Measurements from ENCODE around the gene TNRC6B.
"Not testable (repeated sequence)": the region's sequence is repeated elsewhere in the genome, so short reads cannot be mapped to it uniquely, and the experiment has no call there.

TNRC6B gene

DNA sequence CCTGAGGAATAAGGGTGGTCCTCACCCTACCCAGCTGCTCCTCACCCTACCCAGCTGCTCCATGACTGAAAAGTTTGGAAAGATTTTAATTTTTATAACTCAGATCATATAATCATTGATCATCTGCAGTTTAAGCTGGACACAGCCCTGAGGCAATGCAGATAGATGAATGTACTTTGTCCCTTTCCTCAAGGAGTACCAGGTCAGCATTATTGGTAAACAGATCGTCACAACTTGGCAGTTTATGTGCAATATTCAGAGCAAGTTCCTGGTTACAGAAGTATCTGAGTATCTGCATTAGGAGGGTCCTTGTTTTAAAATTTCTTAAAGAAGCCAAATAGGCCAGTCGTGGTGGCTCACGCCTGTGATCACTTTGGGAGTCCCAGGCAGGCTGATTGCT, 3.6 kb downstream of the TNRC6B start:
- no peak for DNase-seq (ENCODE audit: low read depth in 2 of 2)

DNA sequence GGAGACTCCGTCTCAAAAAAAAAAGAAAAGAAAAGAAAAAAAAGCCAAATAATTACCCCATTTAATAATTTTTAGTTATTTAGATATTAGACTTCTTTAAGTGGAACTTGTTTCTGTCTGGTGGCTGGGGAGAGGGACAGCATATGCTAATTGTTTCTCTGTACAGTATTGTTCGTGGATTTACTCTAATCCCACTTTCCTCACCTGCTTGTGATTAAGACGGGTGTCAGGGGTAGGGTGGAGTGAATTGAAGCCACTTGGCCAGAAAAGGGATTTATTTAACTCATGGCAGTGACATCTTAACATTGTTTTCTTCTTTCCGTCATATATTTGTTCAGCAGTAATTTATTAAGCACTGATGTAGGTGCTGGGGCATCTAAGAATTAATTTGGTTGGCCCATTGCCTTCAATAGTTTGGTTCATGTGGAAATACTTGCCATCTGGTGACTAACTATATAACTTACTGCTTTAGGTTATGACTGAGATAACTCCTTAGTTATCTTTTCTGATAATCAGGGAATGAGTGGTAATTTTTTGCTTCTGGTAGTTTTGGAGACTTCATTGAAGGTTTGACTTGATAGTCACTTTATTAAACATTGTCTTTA, 4.6 kb downstream of the TNRC6B start:
- no peak for DNase-seq (ENCODE audit: low read depth in 2 of 2)

DNA sequence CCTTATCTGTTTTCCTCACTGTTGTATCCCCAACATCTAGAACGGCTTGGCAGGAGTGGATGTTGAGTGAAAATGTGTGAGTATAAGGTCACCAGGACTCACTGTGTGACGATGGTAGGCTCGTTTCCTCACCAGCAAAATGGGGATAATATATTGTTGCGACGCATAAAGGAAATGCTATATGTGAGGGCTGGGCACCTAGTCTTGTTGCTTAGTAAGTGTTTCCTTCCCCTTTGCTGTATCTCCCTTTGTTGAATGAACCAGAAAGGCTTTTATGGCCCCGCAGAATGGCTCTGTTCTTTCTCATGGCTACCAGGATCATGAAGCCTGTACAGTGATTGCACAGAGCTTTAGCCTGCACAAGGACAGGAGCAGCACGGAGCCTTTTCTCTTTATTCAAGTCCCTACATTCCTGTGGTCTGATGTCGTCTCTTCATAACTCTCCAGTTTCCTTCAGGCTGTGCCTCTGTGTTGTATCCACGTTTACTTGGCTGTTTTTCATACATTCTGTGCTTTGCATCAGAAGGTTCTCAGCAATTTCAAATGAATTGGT, 5.4 kb downstream of the TNRC6B start:
- no peak for DNase-seq (ENCODE audit: low read depth in 2 of 2)

DNA sequence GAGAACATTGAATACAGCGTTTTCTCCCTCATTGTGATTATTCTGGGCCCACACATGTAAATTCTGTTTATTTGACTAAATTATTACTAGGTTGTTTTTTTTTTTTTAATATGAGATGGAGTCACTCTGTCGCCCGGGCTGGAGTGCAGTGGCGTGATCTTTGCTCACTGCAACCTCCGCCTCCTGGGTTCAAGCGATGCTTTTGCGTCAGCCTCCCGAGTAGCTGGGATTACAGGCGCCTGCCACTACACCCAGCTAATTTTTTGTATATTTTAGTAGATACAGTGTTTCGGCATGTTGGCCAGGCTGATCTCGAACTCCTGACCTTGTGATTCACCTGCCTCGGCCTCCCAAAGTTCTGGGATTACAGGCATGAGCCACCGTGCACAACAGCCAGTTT, 5.9 kb downstream of the TNRC6B start:
- DNase-seq (ENCODE audit: low read depth in 2 of 2), result not testable (repeated sequence)

- no peak for DNase-seq (ENCODE audit: low read depth in 2 of 2)
Observed at GRCh38 chr22:40187389-40187788, 9.7 kb downstream of the TNRC6B start.

DNA sequence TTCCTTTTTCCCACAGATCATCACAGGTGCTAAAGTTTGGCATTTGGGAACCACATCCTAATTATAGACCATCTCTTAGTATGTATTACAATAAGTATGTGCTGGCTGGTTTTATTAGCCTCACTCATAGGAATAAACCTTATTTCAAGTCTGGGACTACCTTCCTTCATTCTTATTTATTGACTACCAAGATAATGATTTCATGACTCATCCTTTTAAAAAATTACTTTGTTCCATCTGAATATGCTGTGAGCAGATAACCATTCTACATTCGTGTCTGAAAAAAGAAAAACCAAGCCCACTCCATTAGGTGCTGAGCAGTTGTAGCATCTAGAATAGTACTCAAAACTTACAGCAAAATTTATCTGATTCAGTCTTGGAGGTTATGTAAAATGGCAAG, 12.3 kb downstream of the TNRC6B start:
- DNase-seq (ENCODE audit: low read depth in 2 of 2), result no peak

- DNase-seq (ENCODE audit: low read depth in 2 of 2), result no peak
Observed at GRCh38 chr22:40190501-40190900, 12.8 kb downstream of the TNRC6B start.

GRCh38 chr22:40193429-40194421, 16.0 kb downstream of the TNRC6B start:
- DNase-seq (ENCODE audit: low read depth in 2 of 2), result no peak

DNA sequence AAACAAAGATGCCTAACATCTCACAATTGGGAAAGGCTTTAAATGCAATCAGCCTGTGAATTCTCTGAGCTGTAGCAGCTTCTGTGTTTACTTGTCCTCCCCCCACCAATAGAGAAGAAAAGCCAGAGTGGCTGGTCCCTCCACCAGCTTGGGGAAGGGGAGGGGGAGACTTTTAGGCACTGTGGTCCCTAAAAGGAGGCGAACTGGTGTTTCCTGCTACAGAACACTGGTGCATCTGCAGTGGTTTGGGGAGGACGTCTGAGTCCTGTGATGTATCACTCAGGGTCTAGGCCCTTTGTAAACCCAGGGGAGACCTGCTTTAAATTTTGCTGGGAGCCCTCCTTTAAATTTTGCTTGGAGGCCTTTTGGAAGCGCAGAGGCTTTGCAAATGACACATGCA, 16.9 kb downstream of the TNRC6B start:
- no peak for DNase-seq (ENCODE audit: low read depth in 2 of 2)

DNA sequence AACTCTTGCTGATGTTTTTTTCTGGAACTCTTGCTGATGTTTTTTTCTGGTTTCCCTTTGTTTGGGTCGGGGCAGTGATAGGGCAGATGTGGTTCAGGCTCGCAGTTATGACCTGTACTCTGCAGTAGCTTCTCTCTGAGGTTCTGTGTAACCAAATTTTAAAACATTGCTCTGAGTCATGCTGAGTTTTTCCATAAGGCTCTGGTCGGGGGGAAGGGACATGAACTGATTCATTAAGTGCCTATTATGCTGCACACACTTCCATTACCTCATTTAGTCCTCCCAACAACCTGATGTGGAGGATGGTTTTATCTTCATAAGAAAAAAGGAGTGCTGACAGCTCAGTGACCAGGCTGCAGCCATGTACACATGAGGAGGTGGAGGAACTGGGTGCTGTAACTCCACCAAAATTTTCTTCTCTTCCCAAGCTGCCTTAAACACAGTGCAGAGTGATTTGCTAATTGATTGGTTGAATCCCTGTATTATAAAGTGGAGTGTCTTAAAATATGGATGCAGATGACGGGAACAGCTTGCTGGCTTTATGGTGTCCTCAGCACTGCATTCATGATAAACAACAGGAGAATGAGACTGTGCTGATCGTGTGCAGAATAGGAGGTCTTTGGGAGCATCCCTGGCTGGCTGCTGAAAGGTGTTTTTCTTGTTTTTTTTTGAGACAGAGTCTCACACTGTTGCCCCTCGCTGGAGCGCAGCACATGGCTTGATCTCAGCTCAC, 19.1 kb downstream of the TNRC6B start:
- DNase-seq (ENCODE audit: low read depth in 2 of 2), result no peak

DNA sequence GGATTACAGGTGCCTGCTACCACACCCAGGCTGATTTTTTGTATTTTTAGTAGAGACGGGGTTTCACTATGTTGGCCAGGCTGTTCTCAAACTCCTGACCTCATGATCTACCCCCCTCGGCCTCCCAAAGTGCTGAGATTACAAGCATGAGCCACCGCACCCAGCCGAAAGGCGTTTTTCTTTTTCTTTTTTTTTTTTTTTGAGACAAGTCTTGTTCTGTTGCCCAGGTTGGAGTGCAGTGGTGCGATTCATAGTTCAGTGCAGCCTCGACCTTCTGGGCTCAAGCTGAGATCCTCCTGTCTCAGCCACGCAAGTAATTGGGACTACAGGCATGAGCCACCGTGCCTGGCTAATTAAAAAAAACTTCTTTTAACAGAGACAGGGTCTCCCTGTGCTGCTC, 19.7 kb downstream of the TNRC6B start:
- DNase-seq (ENCODE audit: low read depth in 2 of 2), result not testable (repeated sequence)

- no peak for DNase-seq (ENCODE audit: low read depth in 2 of 2)
Observed at GRCh38 chr22:40198733-40199132, 21.0 kb downstream of the TNRC6B start.

DNA sequence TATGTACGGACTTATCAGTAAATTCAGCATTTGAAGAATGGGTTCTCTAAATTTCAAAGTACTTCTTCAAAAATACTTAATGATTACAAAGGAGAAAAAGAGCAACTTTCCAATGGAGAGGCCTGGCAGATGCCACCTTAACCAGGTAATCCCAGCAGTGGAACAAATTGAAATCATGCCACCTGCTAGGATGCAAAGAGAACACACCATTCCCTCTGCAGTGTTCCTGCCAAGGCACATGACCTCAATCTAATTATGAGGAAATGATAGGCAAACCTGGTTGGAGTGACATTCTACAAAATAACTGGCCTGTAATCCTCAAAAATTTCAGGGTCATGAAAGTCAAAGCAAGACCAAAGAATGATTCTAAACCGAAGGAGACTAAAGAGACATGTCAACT, 21.5 kb downstream of the TNRC6B start:
- no peak for DNase-seq (ENCODE audit: low read depth in 2 of 2)

DNA sequence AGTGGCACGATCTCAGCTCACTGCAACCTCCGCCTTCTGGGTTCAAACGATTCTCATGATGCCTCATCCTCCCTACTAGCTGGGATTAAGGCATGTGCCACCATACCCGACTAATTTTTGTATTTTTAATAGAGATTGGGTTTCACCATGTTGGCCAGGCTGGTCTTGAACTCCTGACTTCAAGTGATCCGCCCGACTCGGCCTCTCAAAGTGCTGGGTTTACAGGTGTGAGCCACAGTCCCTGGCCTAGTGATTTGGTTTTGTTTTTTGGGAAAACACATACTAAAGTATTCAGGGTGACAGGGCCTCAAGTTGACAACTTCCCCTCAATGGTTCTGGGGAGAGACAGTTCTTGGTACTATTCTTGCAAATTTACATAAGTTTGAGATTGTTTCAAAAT, 22.1 kb downstream of the TNRC6B start:
- DNase-seq (ENCODE audit: low read depth in 2 of 2), result no peak

DNA sequence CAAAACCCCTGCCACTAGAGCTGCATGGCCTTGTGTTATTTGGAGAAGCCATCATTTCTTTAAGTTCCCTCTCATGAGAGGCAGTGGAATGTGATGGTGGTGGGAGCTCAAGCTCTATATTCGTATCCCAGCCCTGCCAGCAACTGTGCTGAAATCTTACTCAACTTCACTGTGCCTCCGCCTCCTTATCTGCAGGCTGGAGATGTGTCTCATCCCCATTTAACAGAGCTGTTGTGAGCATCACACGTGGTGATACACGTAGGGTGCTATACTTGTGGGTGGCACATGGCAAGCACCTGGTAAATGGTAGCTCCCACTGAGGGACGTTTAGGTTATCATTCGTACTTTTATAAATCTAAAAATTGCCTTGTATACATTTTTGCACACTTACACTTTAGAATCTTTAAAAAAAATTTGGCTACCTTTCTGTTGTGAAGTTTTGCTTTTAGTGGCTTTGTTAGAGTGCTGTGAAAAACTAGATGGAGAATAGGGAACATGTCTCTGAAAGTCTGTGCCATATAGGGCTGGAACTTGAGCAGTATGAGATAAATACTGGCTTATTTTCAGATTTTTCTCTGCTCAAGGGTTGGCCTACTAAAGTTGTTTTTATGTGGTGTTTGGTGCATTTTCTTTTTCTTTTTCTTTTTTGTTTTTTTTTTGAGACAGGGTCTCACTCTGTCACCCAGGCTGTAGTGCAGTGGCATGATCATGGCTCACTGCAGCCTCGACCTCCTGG, 23.2 kb downstream of the TNRC6B start:
- DNase-seq (ENCODE audit: low read depth in 2 of 2), result no peak

- DNase-seq (ENCODE audit: low read depth in 2 of 2), result no peak
Observed at GRCh38 chr22:40202225-40202944, 24.7 kb downstream of the TNRC6B start.

- no peak for DNase-seq (ENCODE audit: low read depth in 2 of 2)
Observed at GRCh38 chr22:40203572-40203971, 25.8 kb downstream of the TNRC6B start.

DNA sequence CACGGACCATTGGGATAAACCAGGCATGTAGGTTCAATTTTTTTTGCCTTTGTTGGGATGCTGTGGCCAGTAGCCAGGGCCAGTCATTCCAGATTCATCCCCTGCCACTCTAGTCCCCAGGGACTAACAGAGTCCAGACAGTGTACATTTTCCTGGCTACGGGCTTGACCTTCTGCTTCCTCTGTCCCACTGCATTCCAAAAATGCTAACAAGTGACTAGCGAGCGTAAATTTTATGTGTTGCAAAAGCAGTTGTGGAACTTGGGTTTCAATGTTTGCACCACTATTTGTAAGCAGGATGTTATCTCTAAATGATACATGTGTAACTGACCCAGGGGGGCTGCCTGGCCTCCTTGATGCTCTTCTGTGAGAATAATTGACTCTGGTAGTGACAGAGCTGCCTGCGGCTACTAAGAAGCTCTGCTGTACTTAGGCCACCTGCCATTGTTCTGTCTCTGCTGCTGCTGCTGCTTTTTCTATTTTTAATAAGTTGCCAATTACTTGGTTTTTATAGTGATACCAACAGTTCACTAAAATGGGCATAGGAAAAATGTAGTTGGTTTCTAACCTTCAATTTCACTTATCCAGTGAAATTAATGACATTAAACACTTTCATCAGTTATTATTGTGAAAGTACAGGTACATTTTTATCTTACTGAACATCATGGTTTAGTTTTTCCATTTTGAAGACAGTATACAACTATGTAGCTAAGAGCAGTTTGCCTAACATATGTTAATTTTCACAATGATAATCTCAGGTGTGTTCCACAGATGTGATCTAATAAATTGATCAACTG, 26.8 kb downstream of the TNRC6B start:
- DNase-seq (ENCODE audit: low read depth in 2 of 2), result no peak

DNA sequence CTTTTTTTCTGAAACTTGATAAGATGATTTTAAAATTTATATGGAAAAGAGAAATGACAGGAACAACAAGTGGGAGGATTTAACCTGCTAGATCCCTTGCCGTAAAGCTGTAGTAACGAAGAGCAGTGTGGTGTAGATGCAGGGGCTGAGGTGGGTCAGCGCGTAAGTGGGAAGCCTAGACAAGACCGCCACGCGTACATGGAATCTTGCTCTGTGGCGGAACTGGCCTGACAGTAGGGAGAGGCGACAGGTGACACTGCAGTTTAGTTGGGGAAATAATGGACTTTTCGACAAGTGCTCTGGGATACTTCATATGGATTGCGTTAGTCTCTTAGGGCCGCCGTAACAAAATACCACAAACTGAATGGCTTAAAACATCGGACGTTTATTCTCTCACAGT, 28.8 kb downstream of the TNRC6B start:
- DNase-seq (ENCODE audit: low read depth in 2 of 2), result no peak

DNA sequence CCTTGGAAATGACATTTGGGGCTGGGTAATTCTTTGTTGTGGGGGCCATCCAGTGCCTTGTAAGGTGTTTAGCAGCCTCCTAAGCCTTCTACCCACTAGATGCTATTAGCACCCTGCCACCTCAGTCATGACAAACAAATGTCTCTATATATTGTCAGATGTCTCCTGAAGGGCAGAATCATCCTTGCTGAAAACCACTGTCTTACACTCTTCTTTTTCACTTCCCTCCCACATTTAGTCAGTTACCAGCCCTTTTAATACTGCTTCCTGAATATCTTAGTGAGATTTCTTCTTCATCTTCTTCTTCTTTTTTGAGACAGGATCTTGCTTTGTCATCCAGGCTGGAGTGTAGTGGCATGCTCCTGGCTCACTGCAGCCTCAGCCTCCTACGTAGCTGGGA, 33.1 kb downstream of the TNRC6B start:
- no peak for DNase-seq (ENCODE audit: low read depth in 2 of 2)

Data from stimulated activated CD8-positive, alpha-beta memory T cell treated with anti-CD3 and anti-CD28 coated beads, Interleukin-2, amount 100 ng/mL, for 1 hour (primary cell).